ENCODE data around the gene ESM1. TPM values are rescaled to one million over a fixed set of nuclear protein-coding genes. Genes with fewer than 3 reads are reported as not detected.

Gene ESM1
- total and polyA plus RNA-seq, 2 donors (not counting 3 experiments of a cell fraction or from before 2014, with no cell fraction given): 214 to 577 TPM

DNA sequence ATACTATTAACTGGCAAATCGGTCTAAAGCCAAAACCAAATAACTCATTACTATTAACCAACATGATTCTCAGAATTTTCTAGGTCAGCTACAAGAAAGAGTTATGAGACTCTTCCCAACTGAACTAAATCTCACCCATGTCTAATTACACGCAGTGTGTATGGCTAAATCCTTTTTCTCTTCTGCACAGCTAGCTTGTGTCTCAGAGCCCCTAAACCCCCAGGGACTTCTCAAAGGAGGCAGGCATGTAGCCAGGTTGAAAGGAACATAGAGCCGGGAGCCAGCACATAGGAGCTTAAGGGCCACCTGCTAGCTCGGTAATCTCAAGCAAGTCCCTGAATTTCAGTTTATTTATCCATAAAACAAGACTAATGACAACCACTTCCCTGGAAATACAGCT, 36.4 kb upstream of the ESM1 start:
- no peak overlapping the region for H3K4me2 ChIP-seq (ENCODE audit: insufficient read depth, low read length)
- intact Hi-C loops (cut with micrococcal nuclease): no loop called here
- no TSS peak for BruUV-seq (replicated peaks)

More for the DNA sequence above, 36.4 kb upstream of the ESM1 start:
- Histone ChIP-seq H3K4me3 (replicated peaks in 1 of 3; ENCODE audit: insufficient read depth in 1 of 3, low read depth in 1 of 3, low read length in 3 of 3) (no peak overlapping the region), H2AFZ (ENCODE audit: low read depth, low read length) (no peak overlapping the region), H3K9ac (replicated peaks; ENCODE audit: extremely low read depth, insufficient read depth, low read length) (no peak overlapping the region), H3K9me1 (replicated peaks; ENCODE audit: control insufficient read depth, extremely low read depth, insufficient read depth, low read length) (no peaks in the 10 kb centered on the region), H3K79me2 (ENCODE audit: control insufficient read depth, insufficient read depth, low read length) (no peaks in the 10 kb centered on the region), H3K9me3 (replicated peaks; ENCODE audit: control insufficient read depth, insufficient read depth, low read length) (no peaks in the 10 kb centered on the region), H3K27ac (ENCODE audit: insufficient read depth, low read depth, low read length) (no peak overlapping the region), H4K20me1 (replicated peaks; ENCODE audit: control insufficient read depth, extremely low read depth, insufficient read depth, low read length) (no peaks in the 10 kb centered on the region), H3K27me3 (ENCODE audit: control insufficient read depth in 2 of 2, insufficient read depth in 2 of 2, low read length in 2 of 2) (no peaks in the 10 kb centered on the region), H3K36me3 (ENCODE audit: control insufficient read depth in 2 of 2, extremely low read depth in 1 of 2, insufficient read depth in 2 of 2, low read length in 2 of 2) (no peaks in the 10 kb centered on the region), H3K4me1 (ENCODE audit: control insufficient read depth, extremely low read depth, insufficient read depth, low read length) (no peaks in the 10 kb centered on the region)
- CTCF ChIA-PET: interaction anchor here (0.9 to 1.7 kb wide), 2 partner anchors 37 to 78 kb away, joined by 3 to 8 read pairs; no protein-coding TSS in a partner anchor
- POLR2A ChIA-PET: no interaction called here
- DNase-seq (ENCODE audit: low read depth, low spot score): no peak
- TF ChIP-seq CTCF (IDR thresholded peaks at IDR 0.05; ENCODE audit: extremely low read depth in 1 of 2, insufficient read depth in 1 of 2, low read depth in 1 of 2, low read length in 2 of 2): no peak
- TF ChIP-seq POLR2AphosphoS5 (IDR thresholded peaks at IDR 0.05; ENCODE audit: insufficient read depth, low read depth, low read length): no peak
- TF ChIP-seq FOS (IDR thresholded peaks at IDR 0.05; ENCODE audit: borderline replicate concordance, insufficient read depth, low read length): no peak
- no peak for TF ChIP-seq MYC (IDR thresholded peaks at IDR 0.05; ENCODE audit: low read depth, low read length)
- no peak for TF ChIP-seq POLR2A (IDR thresholded peaks at IDR 0.05; ENCODE audit: low read depth, low read length)
- TF ChIP-seq EZH2 (IDR thresholded peaks at IDR 0.05; ENCODE audit: borderline replicate concordance, low read depth, low read length, severe bottlenecking): no peak
- no peak for TF ChIP-seq JUN (IDR thresholded peaks at IDR 0.05; ENCODE audit: borderline replicate concordance, insufficient read depth, insufficient read length, low read depth)
- TF ChIP-seq MAX (IDR thresholded peaks at IDR 0.05; ENCODE audit: insufficient read depth, insufficient read length): no peak
- no peak for TF ChIP-seq GATA2 (IDR thresholded peaks at IDR 0.05; ENCODE audit: insufficient read depth, insufficient read length, low read depth, low read length)
- dilution Hi-C loops (cut with MboI; ENCODE audit: extremely low pct_ligation_motif_present, low sequenced_read_pairs): no loop called here
- no peak for FAIRE-seq
